Right hindlimb (tissue), 1 donor: ENCODE data around the gene PAQR6.
"Not testable (repeated sequence)": the region's sequence is repeated elsewhere in the genome, so short reads cannot be mapped to it uniquely, and the experiment has no call there.

Source experiments
- DNase-seq: peaks from one replicate; pipeline ENCODE4 v3.0.0-alpha.2; 2018

Gene PAQR6

GRCh38 chr1:156229809-156230472 lies 17.9 kb downstream of the PAQR6 start:
- DNase-seq, result peak; percentile 20

- DNase-seq, result peak; percentile 16
Measured at GRCh38 chr1:156228501-156228900, 19.4 kb downstream of the PAQR6 start.

- no peak for DNase-seq
Measured at GRCh38 chr1:156226782-156227181, 21.1 kb downstream of the PAQR6 start.

- no peak for DNase-seq
Measured at GRCh38 chr1:156226116-156226538, 21.7 kb downstream of the PAQR6 start.

GRCh38 chr1:156225677-156226014 lies 22.2 kb downstream of the PAQR6 start:
- no peak for DNase-seq

- no peak for DNase-seq
Measured at GRCh38 chr1:156221986-156222692, 25.7 kb downstream of the PAQR6 start.

GRCh38 chr1:156220226-156220625 lies 27.6 kb downstream of the PAQR6 start:
- DNase-seq, result no peak

GRCh38 chr1:156217871-156218270 lies 30.0 kb downstream of the PAQR6 start:
- DNase-seq, result no peak

- not testable (repeated sequence) for DNase-seq
Measured at GRCh38 chr1:156216361-156217086, 31.3 kb downstream of the PAQR6 start.

- no peak for DNase-seq
Measured at GRCh38 chr1:156214024-156214748, 33.7 kb downstream of the PAQR6 start.

GRCh38 chr1:156213644-156213966 lies 34.3 kb downstream of the PAQR6 start:
- no peak for DNase-seq

GRCh38 chr1:156212833-156213643 lies 34.8 kb downstream of the PAQR6 start, which contains the start of gene PMF1:
TSS of gene PMF1 (plus strand) at chr1:156213007. CDS start at chr1:156213016, 9 bp downstream.
- peak; percentile 98 for DNase-seq

GRCh38 chr1:156212130-156212529 lies 35.7 kb downstream of the PAQR6 start:
- no peak for DNase-seq

GRCh38 chr1:156211243-156211642 lies 36.6 kb downstream of the PAQR6 start:
- no peak for DNase-seq

- no peak for DNase-seq
Measured at GRCh38 chr1:156204686-156205085, 43.2 kb downstream of the PAQR6 start.

GRCh38 chr1:156203331-156203730 lies 44.5 kb downstream of the PAQR6 start:
- DNase-seq, result no peak

GRCh38 chr1:156200044-156200443 lies 47.8 kb downstream of the PAQR6 start:
- DNase-seq, result no peak

- DNase-seq, result no peak
Measured at GRCh38 chr1:156198831-156199349, 49.0 kb downstream of the PAQR6 start.

GRCh38 chr1:156196445-156196844 lies 51.4 kb downstream of the PAQR6 start:
- no peak for DNase-seq

- DNase-seq, result no peak
Measured at GRCh38 chr1:156195853-156196252, 52.0 kb downstream of the PAQR6 start.

- no peak for DNase-seq
Measured at GRCh38 chr1:156194300-156194652, 53.6 kb downstream of the PAQR6 start.
